ENCODE measurements around the gene CILP2.

CILP2 gene

DNA sequence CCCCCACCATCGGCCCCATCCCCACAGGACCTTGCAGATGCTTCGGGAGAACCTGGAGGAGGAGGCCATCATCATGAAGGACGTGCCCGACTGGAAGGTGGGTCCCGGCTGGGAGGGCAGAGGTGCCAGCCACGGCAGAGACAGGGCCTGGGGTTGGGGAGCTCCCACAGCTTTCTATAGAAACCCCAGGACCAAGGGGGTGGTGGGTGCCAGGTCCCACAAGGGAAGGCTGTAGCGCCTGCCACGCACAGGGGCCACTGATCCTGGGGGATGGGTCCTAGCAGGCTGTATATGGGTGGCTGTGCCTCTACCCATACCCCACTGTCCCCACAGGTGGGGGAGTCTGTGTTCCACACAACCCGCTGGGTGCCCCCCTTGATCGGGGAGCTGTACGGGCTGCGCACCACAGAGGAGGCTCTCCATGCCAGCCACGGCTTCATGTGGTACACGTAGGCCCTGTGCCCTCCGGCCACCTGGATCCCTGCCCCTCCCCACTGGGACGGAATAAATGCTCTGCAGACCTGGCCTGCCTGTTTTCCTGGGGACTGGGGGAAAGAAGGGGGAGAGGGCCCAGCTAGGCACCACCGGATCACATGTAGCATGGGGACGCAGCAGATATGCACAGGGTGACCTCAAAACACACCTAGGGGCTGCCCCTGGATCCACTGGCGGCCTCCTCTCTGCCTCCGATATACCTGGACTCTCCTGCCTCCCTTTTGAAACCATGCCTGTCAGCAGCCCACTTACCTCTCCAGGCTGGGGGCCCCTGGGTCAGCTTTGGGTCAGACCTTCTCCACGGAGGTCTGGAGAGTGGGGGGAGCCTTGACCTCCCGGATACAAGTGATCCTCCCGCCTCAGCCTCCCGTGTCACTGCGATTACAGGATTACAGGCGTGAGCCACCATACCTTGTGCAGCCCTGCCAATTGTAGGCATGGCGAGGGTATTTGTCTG, 10.1 kb upstream of the CILP2 start:
- DNase-seq (ENCODE audit: extremely low read depth, low read depth) = no peak
- TF ChIP-seq, protein P1, sequence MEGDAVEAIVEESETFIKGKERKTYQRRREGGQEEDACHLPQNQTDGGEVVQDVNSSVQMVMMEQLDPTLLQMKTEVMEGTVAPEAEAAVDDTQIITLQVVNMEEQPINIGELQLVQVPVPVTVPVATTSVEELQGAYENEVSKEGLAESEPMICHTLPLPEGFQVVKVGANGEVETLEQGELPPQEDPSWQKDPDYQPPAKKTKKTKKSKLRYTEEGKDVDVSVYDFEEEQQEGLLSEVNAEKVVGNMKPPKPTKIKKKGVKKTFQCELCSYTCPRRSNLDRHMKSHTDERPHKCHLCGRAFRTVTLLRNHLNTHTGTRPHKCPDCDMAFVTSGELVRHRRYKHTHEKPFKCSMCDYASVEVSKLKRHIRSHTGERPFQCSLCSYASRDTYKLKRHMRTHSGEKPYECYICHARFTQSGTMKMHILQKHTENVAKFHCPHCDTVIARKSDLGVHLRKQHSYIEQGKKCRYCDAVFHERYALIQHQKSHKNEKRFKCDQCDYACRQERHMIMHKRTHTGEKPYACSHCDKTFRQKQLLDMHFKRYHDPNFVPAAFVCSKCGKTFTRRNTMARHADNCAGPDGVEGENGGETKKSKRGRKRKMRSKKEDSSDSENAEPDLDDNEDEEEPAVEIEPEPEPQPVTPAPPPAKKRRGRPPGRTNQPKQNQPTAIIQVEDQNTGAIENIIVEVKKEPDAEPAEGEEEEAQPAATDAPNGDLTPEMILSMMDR (IDR thresholded peaks at IDR 0.05; ENCODE audit: low read depth, low read length) = no peak

DNA sequence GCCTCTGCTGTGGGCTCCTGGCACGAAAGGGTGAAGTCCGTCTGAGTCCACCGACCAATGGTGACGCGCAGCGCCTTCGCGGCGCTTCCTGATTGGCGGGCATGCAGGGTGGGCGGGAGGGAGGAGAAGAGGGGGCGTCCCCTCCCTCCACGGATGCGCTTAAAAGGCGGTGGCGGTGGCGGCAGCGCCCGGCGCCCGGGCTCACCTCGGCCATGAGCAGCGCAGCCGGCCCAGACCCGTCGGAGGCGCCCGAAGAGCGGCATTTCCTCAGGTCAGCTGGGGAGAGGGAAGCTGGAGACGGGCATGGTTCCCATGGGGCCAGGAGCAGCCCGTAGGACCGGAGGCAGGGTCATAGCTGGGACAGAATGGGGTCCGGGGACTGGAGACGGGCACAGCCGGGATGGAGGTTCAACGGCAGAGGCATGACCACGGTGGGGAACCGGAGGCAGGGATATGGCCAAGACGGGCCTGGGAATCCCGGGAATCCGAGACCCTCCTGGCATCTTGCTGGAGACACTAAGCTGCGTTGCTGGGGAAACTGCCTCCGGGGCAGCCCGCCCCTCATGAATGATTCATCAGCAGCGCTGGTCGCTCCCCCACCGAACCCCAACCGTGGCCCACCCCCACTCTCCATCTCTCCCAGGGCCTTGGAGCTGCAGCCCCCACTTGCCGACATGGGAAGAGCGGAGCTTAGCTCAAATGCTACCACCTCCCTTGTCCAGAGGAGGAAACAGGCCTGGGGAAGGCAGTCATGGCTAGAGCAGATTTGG, 9.2 kb upstream of the CILP2 start, which contains the start of gene YJEFN3:
Gene YJEFN3, plus strand, starts transcription at position 191 of the 770 bp plus-strand sequence. Its CDS starts 22 bp downstream, at position 213.
- TF ChIP-seq, protein P1 (IDR thresholded peaks at IDR 0.05; ENCODE audit: low read depth, low read length) = no peak
- no peak for DNase-seq (ENCODE audit: extremely low read depth, low read depth)

DNA sequence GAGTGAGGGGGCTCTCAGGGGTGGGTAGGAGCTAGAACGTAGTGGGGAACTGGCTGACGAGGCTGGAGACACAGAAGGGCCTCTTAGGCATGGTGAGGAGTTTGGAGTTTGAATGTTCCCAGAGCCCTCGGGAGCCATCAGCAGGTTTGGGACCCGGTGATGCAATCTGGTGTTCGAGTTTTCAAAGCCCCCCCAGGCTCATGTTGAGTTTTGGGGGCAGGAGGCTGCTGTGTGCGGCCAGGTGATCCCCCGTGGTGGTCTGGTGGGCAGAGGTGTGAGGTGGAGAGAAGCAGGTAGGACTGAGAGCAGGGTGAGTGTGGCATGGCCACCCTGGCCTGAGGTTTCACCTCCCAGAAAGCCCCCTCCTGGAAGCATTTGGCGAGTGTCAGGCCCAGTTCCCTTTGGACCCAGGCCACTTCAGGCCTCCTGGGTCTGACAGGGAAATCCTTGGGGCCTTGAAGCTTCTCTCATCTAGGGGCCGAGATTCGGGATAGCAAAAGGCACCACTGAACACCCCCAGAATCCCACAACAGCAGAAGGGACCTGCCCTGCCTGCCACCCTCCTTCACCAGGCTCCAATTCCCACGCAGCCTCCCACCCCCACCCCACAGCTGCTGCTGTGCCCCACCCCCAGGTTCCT, 8.2 kb upstream of the CILP2 start:
- DNase-seq (ENCODE audit: extremely low read depth, low read depth) = no peak
- TF ChIP-seq, protein P1 (IDR thresholded peaks at IDR 0.05; ENCODE audit: low read depth, low read length) = no peak

DNA sequence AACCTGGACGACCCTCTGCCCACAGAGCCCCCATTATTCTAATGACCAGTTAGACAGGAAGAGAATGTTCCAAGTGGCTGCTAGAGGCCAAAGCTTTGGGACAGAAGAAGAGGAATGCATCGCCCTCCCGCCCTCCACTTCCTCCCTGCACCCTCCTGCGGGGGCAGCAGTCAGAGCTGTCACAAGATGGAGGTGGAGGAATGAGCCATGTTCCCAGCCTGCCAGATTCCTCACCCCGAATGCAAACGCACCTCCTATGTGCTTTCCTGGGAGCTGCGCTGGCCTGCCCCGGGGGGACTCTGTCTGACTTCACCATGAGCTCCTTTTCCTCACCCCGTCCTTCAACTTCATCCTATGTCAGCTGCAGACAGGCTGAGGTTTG, 7.7 kb upstream of the CILP2 start:
- TF ChIP-seq, protein P1 (IDR thresholded peaks at IDR 0.05; ENCODE audit: low read depth, low read length) = no peak
- DNase-seq (ENCODE audit: extremely low read depth, low read depth) = no peak

DNA sequence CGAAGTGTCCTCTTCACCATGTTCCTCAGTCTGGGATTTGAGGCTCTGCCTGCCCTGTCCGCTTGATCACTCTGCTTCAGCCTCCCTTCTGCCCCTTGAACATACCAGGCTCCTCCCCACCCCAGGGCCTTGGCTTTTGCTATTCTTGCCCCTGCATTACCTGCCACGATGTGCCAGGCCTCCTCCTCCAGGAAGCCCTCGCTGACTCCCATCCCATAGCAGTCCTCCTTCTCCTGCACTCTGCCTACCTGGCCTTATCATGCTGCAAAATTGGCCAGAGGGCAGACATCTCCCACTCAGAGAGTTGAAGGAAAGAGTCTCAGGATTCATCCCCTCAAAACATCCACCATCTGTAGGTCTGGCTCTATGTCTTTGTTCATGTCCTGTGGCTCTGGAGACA, 7.2 kb upstream of the CILP2 start:
- DNase-seq (ENCODE audit: extremely low read depth, low read depth) = no peak
- TF ChIP-seq, protein P1 (IDR thresholded peaks at IDR 0.05; ENCODE audit: low read depth, low read length) = no peak

DNA sequence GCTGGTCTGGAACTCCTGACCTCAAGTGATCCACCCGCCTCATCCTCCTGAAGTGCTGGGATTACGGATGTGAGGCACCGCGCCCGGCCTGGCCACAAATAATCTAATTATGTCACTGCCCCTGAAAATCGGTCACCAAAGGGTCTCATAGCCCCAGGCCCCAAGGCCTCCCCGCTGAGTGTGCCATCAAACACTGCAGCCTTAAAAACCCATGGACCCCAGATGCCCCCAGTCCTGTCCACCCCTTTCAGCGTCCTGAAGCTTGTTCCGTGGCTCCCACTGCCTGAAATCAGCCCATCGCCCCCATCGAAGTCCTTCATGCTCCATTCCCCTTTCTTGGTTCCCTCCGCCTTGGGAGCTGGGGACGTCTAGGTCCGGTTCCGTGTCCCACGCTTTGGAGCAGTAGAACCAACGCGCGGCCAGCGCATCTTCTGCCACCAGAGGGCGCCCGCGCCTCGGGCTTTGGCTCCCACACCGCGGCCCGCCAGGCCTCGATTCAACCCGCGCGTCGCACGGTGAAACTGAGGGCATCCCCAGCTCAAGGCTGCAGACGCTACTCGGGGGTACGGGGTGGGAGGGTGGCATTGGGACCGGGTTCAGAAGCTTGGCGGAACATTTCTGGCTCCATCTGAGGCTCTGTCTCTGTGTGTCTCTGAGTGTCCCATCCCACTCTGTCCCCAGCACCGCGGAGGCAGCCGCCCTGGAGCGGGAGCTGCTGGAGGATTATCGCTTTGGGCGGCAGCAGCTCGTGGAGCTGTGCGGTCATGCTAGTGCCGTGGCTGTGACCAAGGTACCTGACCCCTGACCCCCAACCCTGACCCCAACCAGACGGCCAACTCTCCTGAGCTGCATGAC, 5.9 kb upstream of the CILP2 start:
- no peak for DNase-seq (ENCODE audit: extremely low read depth, low read depth)
- TF ChIP-seq, protein P1 (IDR thresholded peaks at IDR 0.05; ENCODE audit: low read depth, low read length) = peak; percentile 97
